H9 (cell line): ENCODE results near the gene TECPR2. TPM values are rescaled to one million over a fixed set of nuclear protein-coding genes. Genes with fewer than 3 reads are reported as not detected.

Experiments used
- DNase-seq: peaks from one replicate; pipeline ENCODE4 v3.0.0-alpha.2; 2017
- H2AFZ ChIP-seq: one replicate; pipeline ENCODE4 v1.6.1; 2013; ENCODE audit warnings: mild to moderate bottlenecking, low read length, control low read depth, moderate library complexity
- H2AK5ac ChIP-seq: 2 replicates; pipeline ENCODE4 v1.6.1; 2013; ENCODE audit warnings: low read length, control low read depth, mixed read lengths; ENCODE audit not compliant: insufficient read length
- H2BK120ac ChIP-seq: one replicate; pipeline ENCODE4 v1.6.1; 2013; ENCODE audit warnings: low read depth, mild to moderate bottlenecking, low read length, control low read depth, inconsistent platforms; ENCODE audit not compliant: poor library complexity, severe bottlenecking
- H2BK12ac ChIP-seq: 2 replicates; pipeline ENCODE4 v1.6.1; 2013; ENCODE audit warnings: low read length, control low read depth, mixed read lengths, low read depth; ENCODE audit not compliant: insufficient read length
- H2BK15ac ChIP-seq: 2 replicates; pipeline ENCODE4 v1.6.1; 2013; ENCODE audit warnings: low read depth, low read length, control low read depth
- H2BK20ac ChIP-seq: one replicate; pipeline ENCODE4 v1.6.1; 2013; ENCODE audit warnings: low read depth, mild to moderate bottlenecking, low read length, control low read depth, inconsistent platforms; ENCODE audit not compliant: poor library complexity, severe bottlenecking
- H2BK5ac ChIP-seq: 2 replicates; pipeline ENCODE4 v1.6.1; 2013; ENCODE audit warnings: low read length, control low read depth, mixed read lengths; ENCODE audit not compliant: insufficient read length
- H3K14ac ChIP-seq: 2 replicates; pipeline ENCODE4 v1.6.1; 2013; ENCODE audit warnings: low read length, control low read depth; ENCODE audit not compliant: insufficient read depth
- H3K18ac ChIP-seq: 2 replicates; pipeline ENCODE4 v1.6.1; 2013; ENCODE audit warnings: low read depth, mild to moderate bottlenecking, mixed read lengths, low read length, control low read depth; ENCODE audit not compliant: insufficient read length
- H3K23ac ChIP-seq: 2 replicates; pipeline ENCODE4 v1.6.1; 2013; ENCODE audit warnings: low read length, control low read depth, mixed read lengths, low read depth; ENCODE audit not compliant: insufficient read length
- H3K23me2 ChIP-seq: 2 replicates; pipeline ENCODE4 v1.6.1; 2013; ENCODE audit warnings: low read depth, mild to moderate bottlenecking, mixed read lengths, low read length, control low read depth; ENCODE audit not compliant: insufficient read length, poor library complexity, severe bottlenecking
- H3K27ac ChIP-seq: 2 replicates; pipeline ENCODE4 v1.5.1; 2013; ENCODE audit warnings: low read length, control low read depth, mixed read lengths, low read depth; ENCODE audit not compliant: insufficient read length
- H3K27me3 ChIP-seq: 2 replicates; pipeline ENCODE4 v1.6.1; 2013; ENCODE audit warnings: low read length, control low read depth, inconsistent platforms; ENCODE audit not compliant: insufficient read depth
- H3K4ac ChIP-seq: 2 replicates; pipeline ENCODE4 v1.6.1; 2013; ENCODE audit warnings: low read depth, mild to moderate bottlenecking, control low read depth, inconsistent platforms, low read length, moderate library complexity
- H3K4me1 ChIP-seq: 2 replicates; pipeline ENCODE4 v1.6.1; 2013; ENCODE audit warnings: low read length, control low read depth, inconsistent platforms; ENCODE audit not compliant: insufficient read depth
- H3K4me2 ChIP-seq: 2 replicates; pipeline ENCODE4 v1.6.1; 2013; ENCODE audit warnings: low read length, control low read depth, mixed read lengths; ENCODE audit not compliant: insufficient read length, insufficient read depth
- H3K56ac ChIP-seq: 2 replicates; pipeline ENCODE4 v1.6.1; 2013; ENCODE audit warnings: low read depth, mild to moderate bottlenecking, mixed read lengths, low read length, control low read depth; ENCODE audit not compliant: insufficient read length
- H3K79me1 ChIP-seq: 2 replicates; pipeline ENCODE4 v1.6.1; 2013; ENCODE audit warnings: low read depth, mild to moderate bottlenecking, moderate library complexity, low read length, control low read depth, inconsistent platforms; ENCODE audit not compliant: insufficient read depth, poor library complexity, severe bottlenecking
- H3K79me2 ChIP-seq: 2 replicates; pipeline ENCODE4 v1.6.1; 2013; ENCODE audit warnings: low read length, control low read depth, inconsistent platforms; ENCODE audit not compliant: insufficient read depth
- H3K9ac ChIP-seq: 2 replicates; pipeline ENCODE4 v1.6.1; 2013; ENCODE audit warnings: low read length, control low read depth, mixed read lengths; ENCODE audit not compliant: insufficient read length; ENCODE audit errors: extremely low read depth
- H3K9me3 ChIP-seq: one replicate; pipeline ENCODE4 v1.6.1; 2013; ENCODE audit warnings: low read depth, low read length, inconsistent platforms; ENCODE audit not compliant: control insufficient read depth
- H3T11ph ChIP-seq: one replicate; pipeline ENCODE4 v1.6.1; 2013; ENCODE audit warnings: mild to moderate bottlenecking, low read length, control low read depth, inconsistent platforms
- H4K20me1 ChIP-seq: one replicate; pipeline ENCODE4 v1.6.1; 2013; ENCODE audit not compliant: control insufficient read depth, insufficient read length, insufficient read depth
- H4K5ac ChIP-seq: 2 replicates; pipeline ENCODE4 v1.6.1; 2013; ENCODE audit warnings: low read depth, mild to moderate bottlenecking, mixed read lengths, low read length, control low read depth; ENCODE audit not compliant: insufficient read length
- H4K8ac ChIP-seq: replicated peaks from 2 replicates; pipeline ENCODE4 v1.6.1; 2013; ENCODE audit warnings: low read length, control low read depth, mixed read lengths, low read depth; ENCODE audit not compliant: insufficient read length
- H4K91ac ChIP-seq: 2 replicates; pipeline ENCODE4 v1.6.1; 2013; ENCODE audit warnings: low read depth, mild to moderate bottlenecking, moderate library complexity, mixed read lengths, low read length, control low read depth; ENCODE audit not compliant: insufficient read length
- H3K27ac Mint-ChIP-seq, 3 experiments: 2 replicates in 2 of 3; 3 replicates in 1 of 3; pipeline ENCODE4 v1.8.0; 2020 to 2021; ENCODE audit warnings: mixed read lengths in 3 of 3, mild to moderate bottlenecking in 1 of 3, moderate library complexity in 1 of 3
- H3K27me3 Mint-ChIP-seq: 2 replicates; pipeline ENCODE4 v1.8.0; 2021; ENCODE audit warnings: low read depth, mild to moderate bottlenecking, moderate library complexity, mixed read lengths
- H3K36me3 Mint-ChIP-seq, 3 experiments: 2 replicates in 2 of 3; 3 replicates in 1 of 3; pipeline ENCODE4 v1.8.0; 2020 to 2021; ENCODE audit warnings: low read depth in 3 of 3, mixed read lengths in 3 of 3; ENCODE audit not compliant: insufficient read depth in 1 of 3
- H3K4me1 Mint-ChIP-seq, 2 experiments: 2 replicates each; pipeline ENCODE4 v1.8.0; 2020; ENCODE audit warnings: mixed read lengths in 2 of 2
- H3K4me3 Mint-ChIP-seq, 2 experiments: 2 replicates in 1 of 2; 3 replicates in 1 of 2; pipeline ENCODE4 v1.8.0; 2020 to 2021; ENCODE audit warnings: mild to moderate bottlenecking in 2 of 2, mixed read lengths in 2 of 2, moderate library complexity in 1 of 2
- H3K9me3 Mint-ChIP-seq, 2 experiments: 2 replicates in 1 of 2; 3 replicates in 1 of 2; pipeline ENCODE4 v1.8.0; 2020; ENCODE audit warnings: mild to moderate bottlenecking in 2 of 2, mixed read lengths in 2 of 2, moderate library complexity in 1 of 2
- WGBS: extraction: QIAGEN DNeasy Blood & Tissue Kit; methylation state at CpG from one replicate; pipeline ENCODE4 v1.1.7; 2013; ENCODE audit warnings: missing lambda C conversion rate, low lambda C conversion rate, mixed read lengths; ENCODE audit not compliant: insufficient read length; ENCODE audit errors: extremely low coverage; 5-methylcytosine and 5-hydroxymethylcytosine counted together
- total RNA-seq: library from RNA; stranded (reverse); gene quantifications from 2 replicates; pipeline ENCODE4 v1.2.1, GENCODE V29; 2021
- TF ChIP-seq, protein P1 (sequence below): fragments of 200-600 bp; sonication (generic); conservative IDR thresholded peaks from 3 replicates; pipeline ENCODE4 v1.8.0; 2021; ENCODE audit warnings: antibody characterized with exemption, mild to moderate bottlenecking

The TECPR2 gene
- total RNA-seq, 1 experiment from 2014 or later = 15.4 TPM

DNA sequence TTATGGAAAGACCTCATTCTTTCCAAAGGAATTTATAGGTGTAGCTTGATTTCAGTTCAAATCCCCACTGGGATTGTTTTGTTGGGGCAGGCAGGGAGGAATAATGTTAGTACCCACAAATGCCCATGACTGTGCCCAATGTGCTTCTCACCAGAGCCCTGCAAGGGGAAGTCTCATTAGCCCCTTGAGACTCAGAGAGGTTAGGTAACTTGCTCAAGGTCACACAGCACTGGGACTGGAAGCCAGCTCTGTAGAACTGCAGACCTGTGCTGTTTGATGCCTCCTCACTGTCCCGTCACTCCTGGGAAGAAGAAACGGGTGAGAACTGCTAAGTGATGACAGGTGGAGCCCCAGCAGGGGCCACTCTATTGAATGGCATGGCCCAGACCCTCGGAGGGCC, 138.0 kb downstream of the TECPR2 start:
- no peak overlapping the region for H3K18ac ChIP-seq
- DNase-seq = peak; percentile 22
- H3K9me3 Mint-ChIP-seq = no peaks in the 10 kb centered on the region; a peak in 1 of 5 replicates

More for the DNA sequence above, 138.0 kb downstream of the TECPR2 start:
- H3K27me3 ChIP-seq = no peaks in the 10 kb centered on the region
- no peak overlapping the region for H2AFZ ChIP-seq
- H2BK120ac ChIP-seq = no peak overlapping the region
- Mint-ChIP-seq H3K27ac (0 out of 7 replicates have a peak overlapping the region, but pooled peaks of 1 of the 3 experiments have one; percentile 23), H3K4me3 (no peak overlapping the region), H3K36me3 (peaks cover 6 to 10% (median 7%) of the 10 kb centered on the region in 3 experiments; a peak in 6 of 7 replicates), H3K4me1 (peaks cover 0 to 3% of the 10 kb centered on the region in 2 experiments; a peak in 1 of 4 replicates), H3K27me3 (peaks cover 1% of the 10 kb centered on the region; the same call in 1 of the 2 replicates)
- no peaks in the 10 kb centered on the region for H3K79me2 ChIP-seq
- no peak overlapping the region for H2BK20ac ChIP-seq
- H3K14ac ChIP-seq = no peak overlapping the region
- no peak overlapping the region for H2BK12ac ChIP-seq
- H4K8ac ChIP-seq = no peak overlapping the region
- no peaks in the 10 kb centered on the region for H3K79me1 ChIP-seq
- no peaks in the 10 kb centered on the region for H3K9me3 ChIP-seq
- H2AK5ac ChIP-seq = no peak overlapping the region
- H3K27ac ChIP-seq = no peak overlapping the region
- H3K4me1 ChIP-seq = no peaks in the 10 kb centered on the region
- H2BK15ac ChIP-seq = no peak overlapping the region
- no peaks in the 10 kb centered on the region for H4K20me1 ChIP-seq
- no peak overlapping the region for H2BK5ac ChIP-seq
- no CpG with 5 or more reads among the region's 3 CpGs for WGBS
- H3K4me2 ChIP-seq = no peak overlapping the region
- no peak overlapping the region for H3K56ac ChIP-seq
- H3K4ac ChIP-seq = no peak overlapping the region
- no peak overlapping the region for H4K91ac ChIP-seq
- H4K5ac ChIP-seq = no peak overlapping the region
- H3K23ac ChIP-seq = no peak overlapping the region
- TF ChIP-seq, protein P1, sequence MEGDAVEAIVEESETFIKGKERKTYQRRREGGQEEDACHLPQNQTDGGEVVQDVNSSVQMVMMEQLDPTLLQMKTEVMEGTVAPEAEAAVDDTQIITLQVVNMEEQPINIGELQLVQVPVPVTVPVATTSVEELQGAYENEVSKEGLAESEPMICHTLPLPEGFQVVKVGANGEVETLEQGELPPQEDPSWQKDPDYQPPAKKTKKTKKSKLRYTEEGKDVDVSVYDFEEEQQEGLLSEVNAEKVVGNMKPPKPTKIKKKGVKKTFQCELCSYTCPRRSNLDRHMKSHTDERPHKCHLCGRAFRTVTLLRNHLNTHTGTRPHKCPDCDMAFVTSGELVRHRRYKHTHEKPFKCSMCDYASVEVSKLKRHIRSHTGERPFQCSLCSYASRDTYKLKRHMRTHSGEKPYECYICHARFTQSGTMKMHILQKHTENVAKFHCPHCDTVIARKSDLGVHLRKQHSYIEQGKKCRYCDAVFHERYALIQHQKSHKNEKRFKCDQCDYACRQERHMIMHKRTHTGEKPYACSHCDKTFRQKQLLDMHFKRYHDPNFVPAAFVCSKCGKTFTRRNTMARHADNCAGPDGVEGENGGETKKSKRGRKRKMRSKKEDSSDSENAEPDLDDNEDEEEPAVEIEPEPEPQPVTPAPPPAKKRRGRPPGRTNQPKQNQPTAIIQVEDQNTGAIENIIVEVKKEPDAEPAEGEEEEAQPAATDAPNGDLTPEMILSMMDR = no peak
- H3K23me2 ChIP-seq = no peaks in the 10 kb centered on the region
- H3T11ph ChIP-seq = no peak overlapping the region
- H3K9ac ChIP-seq = no peak overlapping the region
